NCI-H2171 (cell line): ENCODE data around the gene ZNF641.
"Not testable (repeated sequence)": the region's sequence is repeated elsewhere in the genome, so short reads cannot be mapped to it uniquely, and the experiment has no call there.

Source experiments
- DNase-seq: peaks from one replicate; lab custom pipeline; 2025; lab: John Stamatoyannopoulos, UW

Gene ZNF641

GRCh38 chr12:48334808-48335207, 15.9 kb downstream of the ZNF641 start:
- DNase-seq: no peak

GRCh38 chr12:48333680-48334079, 17.0 kb downstream of the ZNF641 start:
- not testable (repeated sequence) for DNase-seq

GRCh38 chr12:48331399-48331798, 19.3 kb downstream of the ZNF641 start:
- DNase-seq: no peak

- DNase-seq: no peak
These were observed 21.4 kb downstream of the ZNF641 start for GRCh38 chr12:48329199-48329939.

- DNase-seq: no peak
These were observed 34.2 kb downstream of the ZNF641 start for GRCh38 chr12:48316491-48316890.

- DNase-seq: no peak
These were observed 39.4 kb downstream of the ZNF641 start for GRCh38 chr12:48311313-48311712.

- DNase-seq: no peak
These were observed 43.5 kb downstream of the ZNF641 start for GRCh38 chr12:48307269-48307668.

- DNase-seq: no peak
These were observed 45.5 kb downstream of the ZNF641 start for GRCh38 chr12:48305190-48305589.

- no peak for DNase-seq
These were observed 48.4 kb downstream of the ZNF641 start for GRCh38 chr12:48302161-48302911.

- no peak for DNase-seq
These were observed 49.9 kb downstream of the ZNF641 start for GRCh38 chr12:48300774-48301173.

GRCh38 chr12:48296586-48297282, 54.0 kb downstream of the ZNF641 start:
- DNase-seq: peak; percentile 14

- DNase-seq: no peak
These were observed 58.7 kb downstream of the ZNF641 start for GRCh38 chr12:48292040-48292439.

GRCh38 chr12:48291511-48291910, 59.2 kb downstream of the ZNF641 start:
- DNase-seq: no peak

GRCh38 chr12:48288387-48289268, 62.1 kb downstream of the ZNF641 start:
- DNase-seq: no peak
